ENCODE measurements around the gene TMEM214. TPM values are rescaled to one million over a fixed set of nuclear protein-coding genes. Genes with fewer than 3 reads are reported as not detected.

Gene TMEM214
- total RNA-seq, 1 experiment from 2014 or later = 60.0 TPM

GRCh38 chr2:27084297-27085061 lies 51.7 kb downstream of the TMEM214 start:
- DNase-seq (ENCODE audit: low read depth) = no peak

GRCh38 chr2:27085062-27085672 lies 52.4 kb downstream of the TMEM214 start:
- no peak for DNase-seq (ENCODE audit: low read depth)

GRCh38 chr2:27085673-27086089 lies 52.9 kb downstream of the TMEM214 start:
- DNase-seq (ENCODE audit: low read depth) = peak; percentile 64

GRCh38 chr2:27086090-27086723 lies 53.4 kb downstream of the TMEM214 start:
- peak; percentile 84 for DNase-seq (ENCODE audit: low read depth)

GRCh38 chr2:27086724-27087593 lies 54.2 kb downstream of the TMEM214 start, which contains the start of gene KHK:
Gene KHK, plus strand, starts transcription at chr2:27086772. Its CDS starts 488 bp downstream, at chr2:27087260.
- no peak for DNase-seq (ENCODE audit: low read depth)

- no peak for DNase-seq (ENCODE audit: low read depth)
Observed at GRCh38 chr2:27087823-27088410, 55.2 kb downstream of the TMEM214 start.

- no peak for DNase-seq (ENCODE audit: low read depth)
Observed at GRCh38 chr2:27088634-27089033, 55.9 kb downstream of the TMEM214 start.

- DNase-seq (ENCODE audit: low read depth) = no peak
Observed at GRCh38 chr2:27089111-27089954, 56.6 kb downstream of the TMEM214 start.

Other genes with a start within 250 kb of the TMEM214 start
- gene CENPA, start 246.9 kb upstream of the TMEM214 start, total RNA-seq (2014; rRNA removed) = 22.1 and 29.9 TPM in 2 replicates
- gene DPYSL5, start 184.8 kb upstream of the TMEM214 start, total RNA-seq (2014; rRNA removed) = not detected in 2 replicates
- 1.5 and 1.7 TPM in 2 replicates for gene MAPRE3, start 62.3 kb upstream of the TMEM214 start, total RNA-seq (2014; rRNA removed)
- gene AGBL5, start 18.7 kb downstream of the TMEM214 start, total RNA-seq (2014; rRNA removed) = 26.0 and 29.2 TPM in 2 replicates
- 325 and 383 TPM in 2 replicates for gene OST4, start 38.7 kb downstream of the TMEM214 start, total RNA-seq (2014; rRNA removed)
- 6.1 and 11.0 TPM in 2 replicates for gene EMILIN1, start 45.6 kb downstream of the TMEM214 start, total RNA-seq (2014; rRNA removed)
- 0.51 and 0.52 TPM in 2 replicates for gene KHK, start 53.8 kb downstream of the TMEM214 start, total RNA-seq (2014; rRNA removed)
- gene CGREF1, start 86.2 kb downstream of the TMEM214 start, total RNA-seq (2014; rRNA removed) = 0.69 and 1.6 TPM in 2 replicates
- gene ABHD1, start 90.8 kb downstream of the TMEM214 start, total RNA-seq (2014; rRNA removed) = 0.17 TPM in 1 of 2 replicates, not detected in the other
- 68.9 and 72.4 TPM in 2 replicates for gene PREB, start 101.7 kb downstream of the TMEM214 start, total RNA-seq (2014; rRNA removed)
- not detected in 2 replicates for gene PRR30, start 106.4 kb downstream of the TMEM214 start, total RNA-seq (2014; rRNA removed)
- not detected in 2 replicates for gene TCF23, start 116.0 kb downstream of the TMEM214 start, total RNA-seq (2014; rRNA removed)
- gene ATRAID, start 179.1 kb downstream of the TMEM214 start, total RNA-seq (2014; rRNA removed) = 180 and 193 TPM in 2 replicates
- gene SLC5A6, start 179.3 kb downstream of the TMEM214 start, total RNA-seq (2014; rRNA removed) = 39.6 and 54.5 TPM in 2 replicates
- gene CAD, start 184.4 kb downstream of the TMEM214 start, total RNA-seq (2014; rRNA removed) = 42.7 and 44.5 TPM in 2 replicates
- 0.63 TPM in 1 of 2 replicates, not detected in the other for gene SLC30A3, start 230.1 kb downstream of the TMEM214 start, total RNA-seq (2014; rRNA removed)
- gene DNAJC5G, start 242.5 kb downstream of the TMEM214 start, total RNA-seq (2014; rRNA removed) = not detected in 2 replicates
- 0.11 TPM in 1 of 2 replicates, not detected in the other for gene TRIM54, start 249.5 kb downstream of the TMEM214 start, total RNA-seq (2014; rRNA removed)

Data from LHCN-M2 (cell line).